ENCODE data around the gene HHIPL1. TPM values are rescaled to one million over a fixed set of nuclear protein-coding genes. Genes with fewer than 3 reads are reported as not detected.

Gene HHIPL1
- total and polyA plus RNA-seq, 2 experiments from 2014 or later, result 0.83 to 1.4 TPM

GRCh38 chr14:99686557-99687283 is 41.8 kb downstream of the HHIPL1 start:
- Histone ChIP-seq H3K4me1 (ENCODE audit: insufficient read depth) (peaks cover 7% of the 10 kb centered on the region), H3K36me3 (replicated peaks; ENCODE audit: insufficient read depth, low read depth) (no peaks in the 10 kb centered on the region), H4K20me1 (ENCODE audit: insufficient read depth, poor library complexity, severe bottlenecking) (no peaks in the 10 kb centered on the region), H3K79me2 (no peaks in the 10 kb centered on the region), H3K9me2 (replicated peaks; ENCODE audit: insufficient read depth) (no peaks in the 10 kb centered on the region), H3K27ac (no peak overlapping the region), H3K4me2 (no peak overlapping the region), H3K9me3 (ENCODE audit: low read depth) (no peaks in the 10 kb centered on the region), H2AFZ (no peak overlapping the region), H3K4me3 (no peak overlapping the region), H3K27me3 (peaks cover 3% of the 10 kb centered on the region)
- TF ChIP-seq EZH2 (IDR thresholded peaks at IDR 0.05; ENCODE audit: borderline replicate concordance) (no peak), EZH2phosphoT487 (IDR thresholded peaks at IDR 0.05; ENCODE audit: low read depth, severe bottlenecking, unreplicated experiment) (no peak), CTCF (IDR thresholded peaks at IDR 0.05; ENCODE audit: poor library complexity) (no peak)
- 87% methylated on average over 8 of the region's 8 CpGs for WGBS (ENCODE audit: low lambda C conversion rate, missing lambda C conversion rate)
- no peak for DNase-seq (ENCODE audit: low spot score)

- Histone ChIP-seq H2AFZ (no peak overlapping the region), H3K9me2 (replicated peaks; ENCODE audit: insufficient read depth) (no peaks in the 10 kb centered on the region), H3K4me1 (ENCODE audit: insufficient read depth) (peaks cover 7% of the 10 kb centered on the region), H3K27ac (no peak overlapping the region), H4K20me1 (ENCODE audit: insufficient read depth, poor library complexity, severe bottlenecking) (no peaks in the 10 kb centered on the region), H3K79me2 (no peaks in the 10 kb centered on the region), H3K4me2 (no peak overlapping the region), H3K4me3 (no peak overlapping the region), H3K9me3 (ENCODE audit: low read depth) (no peaks in the 10 kb centered on the region), H3K27me3 (peaks cover 3% of the 10 kb centered on the region), H3K36me3 (replicated peaks; ENCODE audit: insufficient read depth, low read depth) (no peaks in the 10 kb centered on the region)
- no peak for DNase-seq (ENCODE audit: low spot score)
- WGBS (ENCODE audit: low lambda C conversion rate, missing lambda C conversion rate), result 67% methylated on average over 12 of the region's 12 CpGs
- TF ChIP-seq CTCF (IDR thresholded peaks at IDR 0.05; ENCODE audit: poor library complexity), result peak; percentile 55
- no peak for TF ChIP-seq EZH2 (IDR thresholded peaks at IDR 0.05; ENCODE audit: borderline replicate concordance)
- TF ChIP-seq EZH2phosphoT487 (IDR thresholded peaks at IDR 0.05; ENCODE audit: low read depth, severe bottlenecking, unreplicated experiment), result no peak
These were observed 42.6 kb downstream of the HHIPL1 start for GRCh38 chr14:99687284-99688209.

GRCh38 chr14:99688210-99688581 is 43.3 kb downstream of the HHIPL1 start:
- no peak overlapping the region for H3K27ac ChIP-seq
- H3K79me2 ChIP-seq, result no peaks in the 10 kb centered on the region
- no peak overlapping the region for H3K4me2 ChIP-seq
- H4K20me1 ChIP-seq (ENCODE audit: insufficient read depth, poor library complexity, severe bottlenecking), result no peaks in the 10 kb centered on the region
- H3K4me3 ChIP-seq, result no peak overlapping the region
- no peaks in the 10 kb centered on the region for H3K9me2 ChIP-seq (replicated peaks; ENCODE audit: insufficient read depth)
- H2AFZ ChIP-seq, result no peak overlapping the region
- H3K27me3 ChIP-seq, result peaks cover 3% of the 10 kb centered on the region
- no peaks in the 10 kb centered on the region for H3K9me3 ChIP-seq (ENCODE audit: low read depth)
- no peak for DNase-seq (ENCODE audit: low spot score)
- H3K4me1 ChIP-seq (ENCODE audit: insufficient read depth), result peaks cover 3% of the 10 kb centered on the region
- whole genome bisulfite sequencing (ENCODE audit: low lambda C conversion rate, missing lambda C conversion rate), result 74% methylated on average over 10 of the region's 10 CpGs
- no peaks in the 10 kb centered on the region for H3K36me3 ChIP-seq (replicated peaks; ENCODE audit: insufficient read depth, low read depth)
- TF ChIP-seq EZH2phosphoT487 (IDR thresholded peaks at IDR 0.05; ENCODE audit: low read depth, severe bottlenecking, unreplicated experiment), result no peak
- no peak for TF ChIP-seq CTCF (IDR thresholded peaks at IDR 0.05; ENCODE audit: poor library complexity)
- no peak for TF ChIP-seq EZH2 (IDR thresholded peaks at IDR 0.05; ENCODE audit: borderline replicate concordance)
